ENCODE data around the gene INSIG1. TPM values are rescaled to one million over a fixed set of nuclear protein-coding genes. Genes with fewer than 3 reads are reported as not detected.

Gene INSIG1
- total RNA-seq, 1 donor from 2014 or later, result 36.6 TPM

GRCh38 chr7:155254018-155254417 lies 43.7 kb upstream of the INSIG1 start:
- DNase-seq (ENCODE audit: low read depth), result peak; percentile 19
- H3K4me3 ChIP-seq (ENCODE audit: low read depth, low read length), result no peak overlapping the region
- TF ChIP-seq CTCF (IDR thresholded peaks at IDR 0.05; ENCODE audit: insufficient read depth, low read length, severe bottlenecking), result no peak
- H3K36me3 ChIP-seq (ENCODE audit: control insufficient read depth, insufficient read depth, low read length), result no peaks in the 10 kb centered on the region
- no peak for FAIRE-seq
- H3K27me3 ChIP-seq (ENCODE audit: control insufficient read depth, insufficient read depth, low read length), result no peaks in the 10 kb centered on the region

- Histone ChIP-seq H3K36me3 (ENCODE audit: control insufficient read depth, insufficient read depth, low read length) (no peaks in the 10 kb centered on the region), H3K27me3 (ENCODE audit: control insufficient read depth, insufficient read depth, low read length) (no peaks in the 10 kb centered on the region), H3K4me3 (ENCODE audit: low read depth, low read length) (no peak overlapping the region)
- FAIRE-seq, result no peak
- DNase-seq (ENCODE audit: low read depth), result no peak
- no peak for TF ChIP-seq CTCF (IDR thresholded peaks at IDR 0.05; ENCODE audit: insufficient read depth, low read length, severe bottlenecking)
These were observed 42.6 kb upstream of the INSIG1 start for GRCh38 chr7:155255071-155255470.

GRCh38 chr7:155255621-155256020 lies 42.1 kb upstream of the INSIG1 start:
- Histone ChIP-seq H3K36me3 (ENCODE audit: control insufficient read depth, insufficient read depth, low read length) (no peaks in the 10 kb centered on the region), H3K27me3 (ENCODE audit: control insufficient read depth, insufficient read depth, low read length) (no peaks in the 10 kb centered on the region), H3K4me3 (ENCODE audit: low read depth, low read length) (no peak overlapping the region)
- DNase-seq (ENCODE audit: low read depth) (peak; percentile 13), FAIRE-seq (no peak)
- no peak for TF ChIP-seq CTCF (IDR thresholded peaks at IDR 0.05; ENCODE audit: insufficient read depth, low read length, severe bottlenecking)

- no peak for TF ChIP-seq CTCF (IDR thresholded peaks at IDR 0.05; ENCODE audit: insufficient read depth, low read length, severe bottlenecking)
- DNase-seq (ENCODE audit: low read depth), result no peak
- Histone ChIP-seq H3K36me3 (ENCODE audit: control insufficient read depth, insufficient read depth, low read length) (no peaks in the 10 kb centered on the region), H3K27me3 (ENCODE audit: control insufficient read depth, insufficient read depth, low read length) (no peaks in the 10 kb centered on the region), H3K4me3 (ENCODE audit: low read depth, low read length) (no peak overlapping the region)
- peak; percentile 32 for FAIRE-seq
These were observed 41.5 kb upstream of the INSIG1 start for GRCh38 chr7:155256081-155256760.

GRCh38 chr7:155256761-155257481 lies 40.8 kb upstream of the INSIG1 start:
- H3K4me3 ChIP-seq (ENCODE audit: low read depth, low read length), result no peak overlapping the region
- no peaks in the 10 kb centered on the region for H3K27me3 ChIP-seq (ENCODE audit: control insufficient read depth, insufficient read depth, low read length)
- no peak for TF ChIP-seq CTCF (IDR thresholded peaks at IDR 0.05; ENCODE audit: insufficient read depth, low read length, severe bottlenecking)

More at GRCh38 chr7:155256761-155257481, 40.8 kb upstream of the INSIG1 start:
- H3K36me3 ChIP-seq (ENCODE audit: control insufficient read depth, insufficient read depth, low read length), result no peaks in the 10 kb centered on the region
- no peak for DNase-seq (ENCODE audit: low read depth)
- FAIRE-seq, result peak; percentile 23

Data from bronchial epithelial cell (primary cell).